Activated T-helper 17 cell treated with anti-CD3 and anti-CD28 coated beads, Interleukin-2, amount 50 U/mL, for 72 hours (primary cell): ENCODE data around the gene RPS6KL1. TPM values are rescaled to one million over a fixed set of nuclear protein-coding genes. Genes with fewer than 3 reads are reported as not detected.

Experiments
- ATAC-seq: fragments of 150-1000 bp; cut with Tn5 transposase; replicated peaks from 2 replicates; pipeline ENCODE4 v1.10.0; 2021; ENCODE audit warnings: mild to moderate bottlenecking, moderate library complexity
- H3K27ac Mint-ChIP-seq: one replicate; pipeline ENCODE4 v1.8.0; 2022; ENCODE audit warnings: mixed read lengths
- H3K27me3 Mint-ChIP-seq: one replicate; pipeline ENCODE4 v1.8.0; 2022; ENCODE audit warnings: mixed read lengths
- H3K36me3 Mint-ChIP-seq: one replicate; pipeline ENCODE4 v1.8.0; 2022; ENCODE audit warnings: low read depth, mild to moderate bottlenecking, mixed read lengths
- H3K4me1 Mint-ChIP-seq: one replicate; pipeline ENCODE4 v1.8.0; 2022; ENCODE audit warnings: mixed read lengths
- H3K4me3 Mint-ChIP-seq: one replicate; pipeline ENCODE4 v1.8.0; 2022; ENCODE audit warnings: mild to moderate bottlenecking, mixed read lengths
- H3K9me3 Mint-ChIP-seq: one replicate; pipeline ENCODE4 v1.8.0; 2022; ENCODE audit warnings: mixed read lengths
- total RNA-seq, 2 donors: library from RNA; stranded (reverse); gene quantifications; one replicate each; pipeline ENCODE4 v1.2.3, GENCODE V29; 2022

Gene RPS6KL1
- total RNA-seq, 2 donors from 2014 or later = 0.79 to 3.2 TPM

DNA sequence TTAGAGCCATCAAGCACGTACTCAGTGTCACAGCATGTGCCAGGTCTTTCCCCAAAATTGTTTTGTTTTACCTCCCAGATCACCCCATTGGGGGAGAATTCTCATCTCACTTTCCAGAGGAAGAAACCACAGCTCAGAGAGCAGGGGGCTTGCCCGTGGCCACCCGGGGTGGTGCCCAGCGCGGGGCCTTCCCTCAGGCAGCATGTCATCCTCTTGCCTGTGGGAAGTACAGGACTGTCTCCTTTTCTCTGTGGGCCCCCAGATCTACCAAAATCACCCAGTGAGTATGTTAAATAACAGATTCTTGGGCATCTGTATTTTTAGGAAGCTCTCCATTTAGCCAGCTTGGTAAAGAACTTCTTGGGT is 5.9 kb downstream of the RPS6KL1 start:
- Mint-ChIP-seq H3K36me3 (no peaks in the 10 kb centered on the region), H3K27me3 (no peaks in the 10 kb centered on the region), H3K27ac (no peak overlapping the region), H3K4me3 (no peak overlapping the region), H3K4me1 (no peaks in the 10 kb centered on the region), H3K9me3 (no peaks in the 10 kb centered on the region)
- ATAC-seq = no peak

DNA sequence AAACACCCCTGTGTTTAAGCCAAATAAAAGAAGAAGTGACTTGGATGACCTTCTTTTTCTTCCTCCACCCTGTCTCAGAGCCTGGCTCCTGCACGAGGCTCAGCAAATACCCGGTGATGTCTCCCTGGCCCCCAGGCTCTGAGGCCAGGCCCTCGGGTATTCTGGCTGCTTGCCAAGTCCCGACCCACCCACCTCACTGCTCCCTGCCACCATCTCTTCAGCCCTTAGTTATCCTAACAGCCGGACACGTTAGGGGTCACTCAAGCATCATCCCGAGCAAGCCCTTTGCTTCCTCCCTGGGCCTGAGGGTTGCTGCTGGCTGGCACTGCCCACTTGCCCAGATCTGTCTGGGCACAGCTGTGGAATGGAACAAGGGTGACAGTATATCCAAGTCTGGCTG is 7.2 kb downstream of the RPS6KL1 start:
- no peak overlapping the region for H3K4me3 Mint-ChIP-seq
- no peaks in the 10 kb centered on the region for H3K9me3 Mint-ChIP-seq
- no peak overlapping the region for H3K27ac Mint-ChIP-seq
- H3K4me1 Mint-ChIP-seq = no peaks in the 10 kb centered on the region
- ATAC-seq = no peak
- H3K27me3 Mint-ChIP-seq = no peaks in the 10 kb centered on the region
- no peaks in the 10 kb centered on the region for H3K36me3 Mint-ChIP-seq

DNA sequence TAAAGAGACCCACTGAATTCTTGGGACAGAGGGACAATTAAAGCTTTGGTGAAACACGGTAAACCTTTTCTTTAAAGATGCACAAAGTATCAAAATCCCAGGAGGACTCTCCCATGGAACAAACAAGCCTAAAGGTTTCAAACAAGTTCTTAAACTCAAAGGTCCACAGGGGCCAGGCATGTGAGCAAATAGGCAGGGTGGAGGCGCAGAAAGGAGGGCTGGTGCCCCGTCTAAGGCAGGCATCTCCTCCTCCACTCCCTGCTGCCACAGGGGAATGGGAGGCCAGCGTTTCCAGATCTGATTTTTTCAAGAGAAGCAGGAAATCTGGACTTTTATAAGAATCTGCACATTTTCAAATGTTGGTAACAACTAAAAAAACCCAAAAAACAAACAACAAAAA is 7.6 kb downstream of the RPS6KL1 start:
- Mint-ChIP-seq H3K4me3 (no peak overlapping the region), H3K27ac (no peak overlapping the region), H3K27me3 (no peaks in the 10 kb centered on the region), H3K36me3 (no peaks in the 10 kb centered on the region), H3K9me3 (no peaks in the 10 kb centered on the region), H3K4me1 (no peaks in the 10 kb centered on the region)
- ATAC-seq = no peak

DNA sequence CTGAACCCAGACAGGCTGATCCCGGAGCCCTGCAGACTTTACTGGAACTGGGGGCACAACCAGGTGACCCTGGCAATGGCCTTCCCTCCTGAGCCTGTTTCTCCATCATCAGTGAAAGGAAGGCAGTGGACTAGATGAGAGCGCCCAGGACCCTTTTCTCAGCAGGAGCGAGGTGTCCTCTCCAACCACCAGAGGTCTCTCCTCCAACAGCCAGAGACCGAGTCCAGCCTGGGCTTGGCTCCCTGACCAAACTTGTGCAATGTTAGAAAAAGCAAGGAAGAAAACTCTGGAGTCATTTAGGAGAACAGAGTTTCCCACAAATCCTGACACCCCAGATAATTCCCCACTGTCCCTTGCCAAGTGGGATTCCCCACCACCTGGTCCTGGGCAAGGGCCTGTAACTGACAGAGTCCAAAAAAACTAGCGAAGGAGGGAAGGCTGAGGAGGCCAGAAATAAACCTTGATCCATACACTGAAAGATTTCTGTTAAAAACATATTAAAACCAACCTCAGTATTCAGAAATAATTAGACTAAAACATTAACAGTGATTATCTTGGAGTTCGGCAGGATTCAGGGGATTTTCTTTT is 9.0 kb downstream of the RPS6KL1 start:
- H3K36me3 Mint-ChIP-seq = no peaks in the 10 kb centered on the region

DNA sequence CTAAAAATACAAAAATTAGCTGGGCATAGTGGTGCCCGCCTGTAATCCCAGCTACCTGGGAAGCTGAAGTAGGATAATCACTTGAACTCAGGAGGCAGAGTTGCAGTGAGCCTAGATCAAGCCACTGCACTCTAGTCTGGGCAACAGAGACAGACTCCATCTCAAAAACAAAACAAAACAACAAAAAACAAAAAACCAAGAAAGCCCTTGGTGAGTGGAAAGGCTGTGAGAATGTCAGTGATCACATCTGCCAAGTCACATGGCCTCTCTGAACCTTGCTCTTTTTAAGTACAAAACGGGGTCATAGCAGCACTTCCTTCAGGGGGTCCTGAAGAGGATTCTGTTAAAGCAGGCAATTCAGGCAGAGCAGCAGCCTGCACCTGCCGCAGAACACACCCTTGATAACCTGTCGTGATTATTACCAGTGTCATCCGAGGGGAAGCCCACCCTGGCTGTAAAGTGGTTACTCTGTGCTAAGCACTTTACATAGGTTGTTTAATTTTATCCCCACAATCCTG is 9.6 kb downstream of the RPS6KL1 start:
- Mint-ChIP-seq H3K27ac (no peak overlapping the region), H3K4me3 (no peak overlapping the region), H3K9me3 (no peaks in the 10 kb centered on the region), H3K36me3 (no peaks in the 10 kb centered on the region), H3K27me3 (no peaks in the 10 kb centered on the region), H3K4me1 (no peaks in the 10 kb centered on the region)
- ATAC-seq = no peak

More for the DNA sequence above, 9.0 kb downstream of the RPS6KL1 start:
- H3K9me3 Mint-ChIP-seq = no peaks in the 10 kb centered on the region
- no peak for ATAC-seq
- no peak overlapping the region for H3K4me3 Mint-ChIP-seq
- H3K27ac Mint-ChIP-seq = no peak overlapping the region
- no peaks in the 10 kb centered on the region for H3K27me3 Mint-ChIP-seq
- H3K4me1 Mint-ChIP-seq = no peaks in the 10 kb centered on the region

DNA sequence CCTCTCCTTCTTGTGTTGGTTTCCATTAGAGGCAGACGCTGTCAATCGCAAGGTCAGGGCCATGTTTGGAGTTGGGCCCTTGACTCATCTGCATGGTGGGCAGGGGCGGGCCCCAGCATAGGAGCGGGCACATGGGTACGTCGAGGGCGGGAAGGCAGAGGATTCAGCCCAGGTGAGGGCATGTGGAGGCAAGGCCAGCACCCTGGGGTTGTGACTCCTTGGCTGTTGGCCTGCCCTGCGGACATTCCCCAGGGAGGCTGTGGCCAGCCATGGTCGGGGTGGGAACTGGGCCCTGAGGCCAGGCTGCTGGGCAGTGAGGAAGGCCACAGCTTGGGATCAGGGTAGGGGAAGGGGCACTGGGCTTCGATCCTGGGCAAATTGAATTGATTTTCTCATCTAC is 10.3 kb downstream of the RPS6KL1 start:
- ATAC-seq = no peak
- Mint-ChIP-seq H3K4me1 (no peaks in the 10 kb centered on the region), H3K4me3 (no peak overlapping the region), H3K27me3 (no peaks in the 10 kb centered on the region), H3K27ac (no peak overlapping the region), H3K36me3 (no peaks in the 10 kb centered on the region), H3K9me3 (no peaks in the 10 kb centered on the region)

DNA sequence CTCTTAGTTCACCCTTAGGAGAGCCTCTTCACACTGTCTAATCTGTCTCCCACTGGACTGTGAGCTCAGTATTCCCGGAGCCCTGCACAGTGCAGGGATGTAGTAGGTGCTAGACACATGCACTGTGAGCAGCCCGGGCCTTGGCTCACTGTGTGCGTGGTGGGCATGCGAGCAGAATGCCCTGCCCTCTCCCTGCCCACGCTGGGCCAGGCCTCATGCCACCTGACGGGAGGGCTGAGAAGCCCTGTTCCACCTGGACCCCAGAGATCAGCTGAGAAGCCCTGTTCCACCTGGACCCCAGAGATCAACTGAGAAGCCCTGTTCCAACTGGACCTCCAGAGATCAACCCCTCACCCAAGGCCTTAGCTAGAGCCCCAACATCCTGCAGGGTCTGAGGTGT is 10.9 kb downstream of the RPS6KL1 start:
- no peak for ATAC-seq
- Mint-ChIP-seq H3K27ac (no peak overlapping the region), H3K27me3 (no peaks in the 10 kb centered on the region), H3K36me3 (no peaks in the 10 kb centered on the region), H3K4me3 (no peak overlapping the region), H3K9me3 (no peaks in the 10 kb centered on the region), H3K4me1 (no peaks in the 10 kb centered on the region)

DNA sequence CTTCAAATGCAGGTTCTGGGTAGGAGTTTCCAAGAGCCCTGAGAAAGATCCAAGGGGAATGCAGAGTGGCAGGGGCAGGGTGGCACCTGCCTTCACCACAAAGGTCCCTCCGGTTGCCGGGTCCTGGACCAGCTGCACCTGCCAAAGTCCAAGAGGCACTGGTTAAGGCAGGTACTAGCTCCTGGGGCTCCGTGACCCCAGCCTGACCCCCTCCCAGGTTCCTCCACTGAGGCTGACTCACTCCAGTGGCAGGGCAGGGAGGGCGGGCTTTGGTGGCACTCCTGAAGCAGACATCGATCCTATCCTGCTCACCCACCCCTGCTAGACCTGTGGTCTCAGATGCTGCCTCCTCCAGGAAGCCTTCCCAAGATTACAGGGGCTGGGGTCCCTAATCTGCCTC is 11.4 kb downstream of the RPS6KL1 start:
- no peak overlapping the region for H3K4me3 Mint-ChIP-seq
- no peaks in the 10 kb centered on the region for H3K27me3 Mint-ChIP-seq
- no peaks in the 10 kb centered on the region for H3K4me1 Mint-ChIP-seq
- no peak for ATAC-seq
- H3K27ac Mint-ChIP-seq = no peak overlapping the region
- no peaks in the 10 kb centered on the region for H3K9me3 Mint-ChIP-seq
- H3K36me3 Mint-ChIP-seq = no peaks in the 10 kb centered on the region

DNA sequence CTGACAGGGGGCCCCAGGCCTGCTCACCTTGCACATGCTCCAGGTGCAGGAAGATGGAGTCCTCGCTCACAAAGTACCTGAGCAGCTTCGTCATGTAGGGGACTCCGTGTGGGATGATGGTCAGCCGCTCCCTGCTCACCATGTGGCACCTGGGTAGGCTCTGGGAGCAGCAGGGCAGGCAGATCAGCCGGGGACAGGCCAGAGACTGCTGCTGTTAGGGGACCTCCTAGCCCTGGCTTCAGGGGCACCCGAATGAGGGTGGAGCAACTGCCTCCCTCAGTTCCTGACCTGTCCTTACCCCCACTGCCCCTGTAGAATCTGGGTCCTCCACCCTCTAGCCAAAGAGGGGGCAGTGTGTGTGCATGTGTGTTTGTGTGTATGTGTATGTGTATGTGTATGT is 11.8 kb downstream of the RPS6KL1 start:
- Mint-ChIP-seq H3K27ac (no peak overlapping the region), H3K27me3 (no peaks in the 10 kb centered on the region), H3K9me3 (no peaks in the 10 kb centered on the region), H3K4me3 (no peak overlapping the region), H3K36me3 (no peaks in the 10 kb centered on the region), H3K4me1 (no peaks in the 10 kb centered on the region)
- no peak for ATAC-seq

DNA sequence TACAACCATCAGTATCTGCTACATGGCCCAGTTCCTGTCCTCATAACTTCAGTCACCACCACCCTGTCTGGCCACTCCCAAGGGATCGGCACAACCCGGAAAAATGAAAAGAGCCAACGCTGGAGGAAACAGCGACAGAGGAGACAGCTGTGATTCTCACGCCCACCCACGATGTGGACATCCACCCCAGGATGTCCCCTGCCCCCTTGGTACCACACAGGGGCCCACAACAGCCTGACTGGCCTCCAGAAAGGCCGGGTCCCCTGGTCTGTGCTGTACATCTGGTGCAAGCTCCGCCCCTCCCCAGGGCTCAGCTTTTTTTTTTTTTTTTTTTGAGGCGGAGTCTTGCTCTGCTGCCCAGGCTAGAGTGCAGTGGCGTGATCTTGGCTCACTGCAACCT is 12.5 kb downstream of the RPS6KL1 start:
- Mint-ChIP-seq H3K4me1 (no peaks in the 10 kb centered on the region), H3K4me3 (no peak overlapping the region), H3K36me3 (no peaks in the 10 kb centered on the region), H3K9me3 (no peaks in the 10 kb centered on the region), H3K27me3 (no peaks in the 10 kb centered on the region), H3K27ac (no peak overlapping the region)
- no peak for ATAC-seq

DNA sequence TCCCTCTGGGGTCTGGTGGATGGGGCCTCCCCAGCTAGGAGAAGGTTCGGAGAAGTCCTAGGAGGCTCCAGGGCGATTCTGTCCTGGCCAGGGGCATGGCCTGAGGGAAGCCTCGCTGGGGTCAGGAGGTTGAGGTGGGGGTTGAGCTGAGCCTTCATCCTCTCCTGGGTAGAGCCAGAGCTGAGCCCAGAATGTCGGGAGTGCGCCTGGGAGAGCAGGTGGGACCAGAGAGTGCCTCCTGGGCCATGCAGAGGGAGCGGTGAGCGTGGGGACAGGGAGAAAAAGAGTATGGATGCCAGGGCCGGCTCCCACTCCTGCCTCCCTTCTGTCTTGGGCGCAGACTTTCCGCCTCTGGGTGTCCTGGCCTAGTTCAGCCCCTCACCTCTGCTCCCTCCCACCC is 13.1 kb downstream of the RPS6KL1 start:
- Mint-ChIP-seq H3K36me3 (no peaks in the 10 kb centered on the region), H3K4me3 (no peak overlapping the region), H3K4me1 (no peaks in the 10 kb centered on the region), H3K27me3 (no peaks in the 10 kb centered on the region), H3K27ac (no peak overlapping the region), H3K9me3 (no peaks in the 10 kb centered on the region)
- ATAC-seq = no peak

DNA sequence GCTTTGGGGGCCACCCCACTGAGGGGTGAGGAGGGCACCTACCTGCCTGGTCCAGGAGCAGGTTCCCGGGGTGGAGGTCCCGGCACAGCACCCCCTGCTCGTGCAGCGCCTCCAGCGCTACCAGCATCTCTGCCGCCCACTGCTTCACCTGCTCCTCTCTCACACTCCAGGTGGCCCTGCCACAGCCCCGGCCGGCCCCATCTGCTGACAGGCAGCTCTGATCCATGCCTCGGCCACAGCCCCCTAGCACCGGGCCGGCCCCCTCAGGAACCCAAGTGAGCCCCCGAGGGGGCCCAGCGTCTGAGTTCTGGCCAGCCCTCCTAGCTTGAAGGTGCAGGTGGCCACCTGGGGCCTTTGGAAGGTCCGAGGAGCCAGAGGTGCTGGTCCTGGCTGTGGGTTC is 13.6 kb downstream of the RPS6KL1 start:
- peaks cover 3% of the 10 kb centered on the region for H3K36me3 Mint-ChIP-seq
- no peak for ATAC-seq
- no peak overlapping the region for H3K27ac Mint-ChIP-seq
- no peak overlapping the region for H3K4me3 Mint-ChIP-seq
- H3K4me1 Mint-ChIP-seq = no peaks in the 10 kb centered on the region
- no peaks in the 10 kb centered on the region for H3K9me3 Mint-ChIP-seq
- H3K27me3 Mint-ChIP-seq = no peaks in the 10 kb centered on the region

DNA sequence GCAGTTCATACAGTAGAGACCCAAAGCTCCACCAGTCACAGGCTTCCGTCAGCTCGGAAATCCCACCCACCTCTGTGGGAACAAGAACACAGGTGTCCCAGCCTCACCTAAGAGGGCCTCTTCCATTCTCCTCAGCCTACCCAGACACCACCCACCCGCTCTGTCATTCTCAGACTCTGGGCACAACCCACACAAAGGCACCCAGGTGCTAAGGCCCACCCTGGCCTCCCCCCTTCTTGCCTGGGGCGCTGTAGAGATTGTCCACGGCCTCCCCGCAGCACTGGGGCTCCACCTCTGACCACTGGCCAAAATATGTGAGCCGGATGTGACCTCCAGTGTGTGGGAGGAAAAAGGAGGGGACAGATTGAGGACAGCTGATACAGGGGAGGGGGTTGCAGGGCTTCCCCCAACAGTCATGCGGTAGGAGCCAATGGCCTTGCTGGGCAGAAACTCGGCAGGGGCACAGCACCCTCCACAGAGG is 14.2 kb downstream of the RPS6KL1 start:
- H3K27ac Mint-ChIP-seq = no peak overlapping the region
- peaks cover 9% of the 10 kb centered on the region for H3K36me3 Mint-ChIP-seq
- H3K4me3 Mint-ChIP-seq = no peak overlapping the region
- no peaks in the 10 kb centered on the region for H3K27me3 Mint-ChIP-seq
- no peaks in the 10 kb centered on the region for H3K4me1 Mint-ChIP-seq
- ATAC-seq = no peak
- H3K9me3 Mint-ChIP-seq = no peaks in the 10 kb centered on the region

DNA sequence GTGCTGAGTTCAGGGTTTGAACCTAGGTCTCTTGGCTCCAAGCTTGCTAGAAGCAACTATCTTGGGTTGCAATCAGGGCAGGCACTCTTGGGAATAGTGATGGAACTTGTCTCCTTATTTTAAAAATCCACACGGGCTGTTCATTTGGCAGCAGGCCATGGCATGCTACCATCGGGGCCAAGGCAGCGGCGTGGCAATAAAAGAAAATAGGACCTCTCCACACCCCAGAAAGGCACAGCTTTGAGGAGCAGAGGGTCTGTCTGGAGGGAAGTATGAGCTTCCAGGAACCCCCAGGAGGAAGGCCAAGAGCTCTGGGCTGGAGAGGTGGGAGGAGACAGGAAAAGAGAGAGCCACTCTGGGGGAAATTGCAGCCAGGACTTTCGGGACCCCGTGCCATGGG is 15.3 kb downstream of the RPS6KL1 start:
- Mint-ChIP-seq H3K4me3 (no peak overlapping the region), H3K36me3 (peaks cover 21% of the 10 kb centered on the region), H3K27ac (peak overlapping the region; percentile 72), H3K9me3 (no peaks in the 10 kb centered on the region), H3K27me3 (no peaks in the 10 kb centered on the region), H3K4me1 (no peaks in the 10 kb centered on the region)
- no peak for ATAC-seq

DNA sequence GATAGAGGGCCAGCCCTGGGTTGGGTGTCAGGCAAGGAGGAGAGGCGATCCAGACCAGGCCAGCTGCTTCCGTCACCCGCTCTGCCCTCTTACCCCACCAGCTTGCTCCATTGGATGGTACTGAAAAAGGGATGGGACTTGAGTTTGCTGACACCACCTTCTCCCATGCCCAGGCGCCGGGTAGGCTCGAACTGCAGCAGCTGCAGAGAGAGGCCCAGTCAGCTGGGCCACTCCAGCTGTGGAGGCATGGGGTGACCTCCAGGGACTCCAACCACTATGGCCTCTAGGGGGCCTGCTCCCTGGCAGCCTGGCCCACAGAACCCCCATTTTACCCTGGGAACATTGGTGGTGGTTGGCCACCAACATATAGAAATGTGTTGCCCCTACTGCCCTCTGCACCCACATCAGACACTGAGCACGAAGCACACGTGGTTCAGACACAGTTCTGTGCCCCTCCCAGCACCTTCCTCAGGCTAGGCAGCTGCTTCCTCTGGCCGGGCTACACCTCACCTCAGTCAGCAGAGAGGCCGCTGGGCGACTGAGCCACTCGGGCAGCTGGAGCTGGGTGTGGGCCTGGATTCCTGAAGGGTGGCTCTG is 16.0 kb downstream of the RPS6KL1 start:
- Mint-ChIP-seq H3K4me1 (no peaks in the 10 kb centered on the region), H3K9me3 (no peaks in the 10 kb centered on the region), H3K36me3 (peaks cover 28% of the 10 kb centered on the region), H3K27ac (peak overlapping the region; percentile 72), H3K27me3 (no peaks in the 10 kb centered on the region), H3K4me3 (no peak overlapping the region)
- no peak for ATAC-seq
